Retinal pigment epithelial cell (primary cell): ENCODE data around the gene DNAJA3.

Source experiments
- DNase-seq: peaks from one replicate; pipeline ENCODE4 v3.0.0-alpha.2; 2010; ENCODE audit warnings: low read depth
- H3K4me3 ChIP-seq: 2 replicates; pipeline ENCODE4 v1.5.1; 2011; ENCODE audit warnings: mild to moderate bottlenecking, low read length, control low read depth, moderate library complexity
- TF ChIP-seq, protein P1 (sequence below): conservative IDR thresholded peaks from 2 replicates; pipeline ENCODE4 v1.5.1; 2011; ENCODE audit warnings: low read depth, low read length, control low read depth, inconsistent platforms

The DNAJA3 gene

DNA sequence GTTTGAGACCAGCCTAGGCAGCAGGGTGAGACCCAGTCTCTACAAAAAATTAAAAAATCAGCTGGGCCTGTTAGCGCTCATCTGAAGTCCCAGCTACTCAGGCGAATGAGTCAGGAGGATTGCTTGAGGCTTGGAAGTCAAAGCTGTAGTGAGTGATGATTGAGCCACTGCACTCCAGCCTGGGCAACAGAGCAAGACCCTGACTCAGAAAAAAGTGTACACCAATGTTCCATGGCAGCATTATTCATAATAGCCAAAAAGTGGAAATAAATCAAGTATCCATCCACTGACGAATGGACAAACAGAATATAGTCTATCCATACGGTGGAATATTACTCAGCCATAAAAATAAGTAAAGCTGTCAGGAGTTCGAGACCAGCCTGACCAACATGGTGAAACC is 46.2 kb downstream of the DNAJA3 start:
- H3K4me3 ChIP-seq, result no peak overlapping the region
- DNase-seq, result no peak
- TF ChIP-seq, protein P1, sequence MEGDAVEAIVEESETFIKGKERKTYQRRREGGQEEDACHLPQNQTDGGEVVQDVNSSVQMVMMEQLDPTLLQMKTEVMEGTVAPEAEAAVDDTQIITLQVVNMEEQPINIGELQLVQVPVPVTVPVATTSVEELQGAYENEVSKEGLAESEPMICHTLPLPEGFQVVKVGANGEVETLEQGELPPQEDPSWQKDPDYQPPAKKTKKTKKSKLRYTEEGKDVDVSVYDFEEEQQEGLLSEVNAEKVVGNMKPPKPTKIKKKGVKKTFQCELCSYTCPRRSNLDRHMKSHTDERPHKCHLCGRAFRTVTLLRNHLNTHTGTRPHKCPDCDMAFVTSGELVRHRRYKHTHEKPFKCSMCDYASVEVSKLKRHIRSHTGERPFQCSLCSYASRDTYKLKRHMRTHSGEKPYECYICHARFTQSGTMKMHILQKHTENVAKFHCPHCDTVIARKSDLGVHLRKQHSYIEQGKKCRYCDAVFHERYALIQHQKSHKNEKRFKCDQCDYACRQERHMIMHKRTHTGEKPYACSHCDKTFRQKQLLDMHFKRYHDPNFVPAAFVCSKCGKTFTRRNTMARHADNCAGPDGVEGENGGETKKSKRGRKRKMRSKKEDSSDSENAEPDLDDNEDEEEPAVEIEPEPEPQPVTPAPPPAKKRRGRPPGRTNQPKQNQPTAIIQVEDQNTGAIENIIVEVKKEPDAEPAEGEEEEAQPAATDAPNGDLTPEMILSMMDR, result no peak

DNA sequence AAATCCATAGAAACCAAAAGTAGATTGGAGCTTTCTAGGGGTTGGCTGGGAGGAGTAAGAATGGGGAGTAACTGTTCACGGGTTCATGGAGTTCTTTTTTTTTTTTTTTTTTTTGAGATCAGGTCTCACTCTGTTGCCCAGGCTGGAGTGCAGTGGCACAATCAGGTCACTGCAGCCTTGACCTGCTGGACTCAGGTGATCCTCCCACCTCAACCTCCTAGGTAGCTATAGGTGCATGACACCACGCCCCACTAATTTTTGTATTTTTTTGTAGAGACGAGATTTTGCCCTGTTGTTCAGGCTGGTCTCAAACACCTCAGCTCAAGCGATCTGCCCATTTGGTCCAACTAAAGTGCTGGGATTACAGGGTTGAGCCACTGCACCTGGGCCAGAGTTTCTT is 47.2 kb downstream of the DNAJA3 start:
- no peak overlapping the region for H3K4me3 ChIP-seq
- TF ChIP-seq, protein P1, result no peak
- no peak for DNase-seq

DNA sequence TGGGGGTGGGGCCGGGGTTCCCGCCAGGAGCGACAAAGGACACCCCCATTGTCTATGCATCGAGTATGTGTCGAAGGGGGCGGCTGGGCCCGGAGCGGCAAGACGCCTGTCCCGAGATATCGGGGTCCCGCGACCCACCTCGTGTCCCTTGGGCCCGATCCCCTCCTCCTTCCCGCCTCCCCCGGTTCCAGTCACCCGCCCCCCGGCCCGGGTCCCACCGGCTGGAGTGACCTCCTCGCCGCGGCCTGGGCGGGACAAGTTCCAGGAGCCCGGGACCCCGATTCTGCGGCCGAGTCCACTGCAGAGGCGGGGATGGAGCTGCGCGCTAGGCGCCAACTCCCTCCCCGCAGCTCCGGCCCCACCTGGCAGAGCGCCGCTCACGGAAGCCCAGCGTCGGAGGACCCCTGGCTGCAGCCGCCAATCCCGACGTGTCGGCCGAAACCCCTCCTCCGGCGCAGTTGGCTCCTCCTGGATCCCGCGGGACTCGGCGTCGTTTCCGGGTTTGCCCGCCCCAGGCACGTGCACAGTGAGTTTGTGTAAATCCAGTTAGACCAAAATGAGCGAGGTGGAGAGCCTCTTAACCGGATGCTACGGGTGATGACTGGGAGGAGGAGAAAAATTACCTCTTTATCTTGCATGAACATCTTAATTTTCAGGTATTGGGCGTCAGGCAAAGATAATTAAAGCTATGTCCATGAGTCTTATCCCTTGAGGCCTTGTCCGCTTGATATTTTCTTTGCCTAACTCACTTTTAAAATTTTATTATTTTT is 48.7 kb downstream of the DNAJA3 start, which contains the start of gene NMRAL1:
NMRAL1 (minus strand) TSS at position 434 of the 770 bp plus-strand sequence. CDS start 493 bp downstream, outside the sequence.
- peak within 1 kb of the TSS; percentile 70 for H3K4me3 ChIP-seq

DNA sequence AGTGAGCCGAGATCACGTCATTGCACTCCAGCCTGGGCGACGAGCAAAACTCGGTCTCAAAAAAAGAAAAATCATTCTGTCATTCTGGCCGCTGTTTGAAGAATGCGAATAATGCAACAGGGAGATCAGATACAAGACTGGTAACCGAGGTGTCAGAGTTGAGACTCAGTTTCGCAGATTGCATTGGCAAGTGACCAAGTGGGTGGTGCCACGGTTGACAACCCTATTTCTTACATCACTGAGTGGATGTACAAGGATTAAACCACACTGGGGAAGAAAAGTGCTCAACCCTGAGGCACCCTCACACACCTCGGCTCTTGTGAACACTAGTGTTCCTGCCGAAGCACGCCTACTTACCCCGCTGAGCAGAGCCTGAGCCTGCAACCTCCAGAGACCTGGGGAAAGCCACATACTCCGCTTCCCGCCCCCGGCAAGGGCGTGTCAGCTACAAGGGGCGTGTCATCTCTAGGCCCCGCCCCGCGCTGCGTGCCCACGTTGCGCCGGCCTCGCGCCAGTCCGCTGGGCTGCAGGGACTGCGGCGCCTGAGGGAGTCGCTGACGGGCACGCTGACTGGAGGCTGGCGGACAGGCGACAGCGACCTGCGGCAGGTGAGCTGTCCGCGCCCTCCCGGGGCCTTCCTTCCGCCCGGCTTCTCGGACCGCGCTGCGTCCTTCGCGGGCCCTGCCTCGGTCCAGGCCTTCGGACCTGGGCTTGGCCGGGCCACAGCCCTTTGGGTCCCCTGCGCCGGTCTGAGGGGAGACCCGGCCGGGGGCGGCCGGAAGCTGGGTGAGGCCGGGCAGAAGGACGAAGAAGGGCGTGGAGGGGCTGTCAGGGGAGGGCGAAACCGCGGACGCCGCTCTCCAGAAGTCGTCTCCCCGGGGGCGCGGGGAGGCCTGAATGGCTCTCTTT is 50.5 kb downstream of the DNAJA3 start, which contains the start of gene HMOX2:
HMOX2 (plus strand) TSS at position 519 of the 909 bp plus-strand sequence. CDS start 29,127 bp downstream, outside the sequence.
- H3K4me3 ChIP-seq, result peak within 1 kb of the TSS; percentile 75
- TF ChIP-seq, protein P1, result peak; percentile 38
- DNase-seq, result peak; percentile 71

More for the DNA sequence above, 48.7 kb downstream of the DNAJA3 start, which contains the start of gene NMRAL1:
- TF ChIP-seq, protein P1, result no peak
- DNase-seq, result peak; percentile 66

DNA sequence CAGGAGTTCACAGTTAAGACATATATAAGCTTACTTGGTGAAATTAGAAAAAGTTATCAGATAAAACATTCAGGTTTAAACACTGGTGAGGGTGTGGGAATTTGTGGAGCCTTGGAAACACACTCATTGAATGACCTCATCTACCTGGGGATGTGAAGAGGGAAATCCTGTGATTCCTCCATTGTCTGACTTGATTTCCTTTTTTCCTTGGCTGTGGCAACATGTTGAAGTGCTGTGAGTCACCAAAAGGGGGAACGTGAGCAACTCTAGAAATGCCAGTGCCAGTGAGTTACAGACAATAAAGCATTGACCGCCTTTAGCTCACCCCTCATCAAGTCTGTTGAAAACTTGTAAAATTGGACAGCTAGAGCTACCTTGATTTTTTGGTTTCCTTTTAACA is 52.3 kb downstream of the DNAJA3 start:
- TF ChIP-seq, protein P1, result peak; percentile 38
- DNase-seq, result no peak
- no peak overlapping the region for H3K4me3 ChIP-seq

DNA sequence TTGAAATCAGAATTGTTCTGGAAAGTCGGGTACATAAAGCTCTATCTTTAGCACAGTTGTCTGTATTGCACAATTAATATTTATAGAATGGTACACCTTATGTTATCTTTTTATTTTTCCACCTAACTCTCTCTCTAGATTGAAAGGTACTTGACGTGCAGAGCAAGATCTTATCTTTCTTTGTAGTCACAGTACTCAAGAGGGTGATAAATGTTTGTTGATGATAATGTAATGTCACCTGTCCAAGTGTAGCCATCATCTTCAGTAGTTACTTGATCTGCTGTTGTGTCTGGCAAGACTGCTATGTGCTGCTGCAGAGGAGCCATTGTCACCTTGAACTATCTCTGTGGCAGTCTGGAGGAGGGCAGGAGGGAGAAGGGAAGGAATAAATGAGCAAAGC is 55.9 kb downstream of the DNAJA3 start:
- TF ChIP-seq, protein P1, result no peak
- no peak for DNase-seq
- no peak overlapping the region for H3K4me3 ChIP-seq
